Measurements from ENCODE around the gene ASL.
"Not testable (repeated sequence)": the region's sequence is repeated elsewhere in the genome, so short reads cannot be mapped to it uniquely, and the experiment has no call there.

ASL gene

GRCh38 chr7:66075590-66076461 lies at the start of gene ASL:
ASL (plus strand) TSS chr7:66075819; CDS start chr7:66076082, 263 bp downstream.
- peak; percentile 96 for DNase-seq (ENCODE audit: low spot score)

- DNase-seq (ENCODE audit: low spot score), result not testable (repeated sequence)
Measured at GRCh38 chr7:66028342-66028741, 47.3 kb upstream of the ASL start.

GRCh38 chr7:66033471-66034385 lies 41.9 kb upstream of the ASL start:
- no peak for DNase-seq (ENCODE audit: low spot score)

GRCh38 chr7:66034436-66035010 lies 41.1 kb upstream of the ASL start:
- not testable (repeated sequence) for DNase-seq (ENCODE audit: low spot score)

GRCh38 chr7:66036382-66036781 lies 39.2 kb upstream of the ASL start:
- DNase-seq (ENCODE audit: low spot score), result no peak

GRCh38 chr7:66036788-66037187 lies 38.8 kb upstream of the ASL start:
- no peak for DNase-seq (ENCODE audit: low spot score)

- no peak for DNase-seq (ENCODE audit: low spot score)
Measured at GRCh38 chr7:66039094-66039670, 36.4 kb upstream of the ASL start.

GRCh38 chr7:66043681-66044497 lies 31.7 kb upstream of the ASL start:
- no peak for DNase-seq (ENCODE audit: low spot score)

- not testable (repeated sequence) for DNase-seq (ENCODE audit: low spot score)
Measured at GRCh38 chr7:66044498-66044854, 31.1 kb upstream of the ASL start.

GRCh38 chr7:66047426-66047825 lies 28.2 kb upstream of the ASL start:
- no peak for DNase-seq (ENCODE audit: low spot score)

GRCh38 chr7:66049886-66050285 lies 25.7 kb upstream of the ASL start:
- DNase-seq (ENCODE audit: low spot score), result not testable (repeated sequence)

GRCh38 chr7:66050337-66050957 lies 25.2 kb upstream of the ASL start:
- no peak for DNase-seq (ENCODE audit: low spot score)

- no peak for DNase-seq (ENCODE audit: low spot score)
Measured at GRCh38 chr7:66050990-66051448, 24.6 kb upstream of the ASL start.

- DNase-seq (ENCODE audit: low spot score), result no peak
Measured at GRCh38 chr7:66052447-66052846, 23.2 kb upstream of the ASL start.

GRCh38 chr7:66054063-66054462 lies 21.6 kb upstream of the ASL start:
- DNase-seq (ENCODE audit: low spot score), result no peak

- no peak for DNase-seq (ENCODE audit: low spot score)
Measured at GRCh38 chr7:66055321-66055956, 20.2 kb upstream of the ASL start.

GRCh38 chr7:66060796-66061195 lies 14.8 kb upstream of the ASL start:
- DNase-seq (ENCODE audit: low spot score), result no peak

- DNase-seq (ENCODE audit: low spot score), result no peak
Measured at GRCh38 chr7:66069732-66070131, 5.9 kb upstream of the ASL start.

- no peak for DNase-seq (ENCODE audit: low spot score)
Measured at GRCh38 chr7:66070222-66070621, 5.4 kb upstream of the ASL start.

GRCh38 chr7:66072208-66072607 lies 3.4 kb upstream of the ASL start:
- DNase-seq (ENCODE audit: low spot score), result not testable (repeated sequence)
